Adipocyte (in vitro differentiated cells): ENCODE results near the gene GTPBP4.

Experiments
- DNase-seq: peaks from one replicate; pipeline ENCODE4 v3.0.0-alpha.2; 2015; ENCODE audit warnings: low read depth
- H3K27me3 ChIP-seq: replicated peaks from 2 replicates; pipeline ENCODE4 v1.7.0; 2013; ENCODE audit warnings: mild to moderate bottlenecking, low read length, moderate library complexity; ENCODE audit not compliant: control insufficient read depth, insufficient read depth
- H3K36me3 ChIP-seq: 2 replicates; pipeline ENCODE4 v1.7.0; 2013; ENCODE audit warnings: low read length, mild to moderate bottlenecking, moderate library complexity; ENCODE audit not compliant: control insufficient read depth, insufficient read depth, severe bottlenecking
- H3K4me1 ChIP-seq: 2 replicates; pipeline ENCODE4 v1.7.0; 2013; ENCODE audit warnings: mild to moderate bottlenecking, low read length, moderate library complexity; ENCODE audit not compliant: control insufficient read depth, insufficient read depth
- H3K4me3 ChIP-seq: 2 replicates; pipeline ENCODE4 v1.7.0; 2013; ENCODE audit warnings: mild to moderate bottlenecking, low read length, moderate library complexity
- H3K9ac ChIP-seq: 2 replicates; pipeline ENCODE4 v1.7.0; 2013; ENCODE audit warnings: mild to moderate bottlenecking, low read length, moderate library complexity
- H3K9me3 ChIP-seq: 2 replicates; pipeline ENCODE4 v1.7.0; 2013; ENCODE audit warnings: mild to moderate bottlenecking, low read length, moderate library complexity; ENCODE audit not compliant: control insufficient read depth

GTPBP4 gene

GRCh38 chr10:980468-981093, 7.7 kb upstream of the GTPBP4 start:
- no peak overlapping the region for H3K4me3 ChIP-seq
- no peak for DNase-seq
- no peaks in the 10 kb centered on the region for H3K4me1 ChIP-seq
- peaks cover 23% of the 10 kb centered on the region for H3K9me3 ChIP-seq
- H3K27me3 ChIP-seq: no peaks in the 10 kb centered on the region
- no peaks in the 10 kb centered on the region for H3K36me3 ChIP-seq
- H3K9ac ChIP-seq: no peak overlapping the region

GRCh38 chr10:983401-983800, 4.8 kb upstream of the GTPBP4 start:
- DNase-seq: no peak
- Histone ChIP-seq H3K9ac (no peak overlapping the region), H3K4me3 (no peak overlapping the region), H3K27me3 (no peaks in the 10 kb centered on the region), H3K9me3 (peaks cover 18% of the 10 kb centered on the region), H3K4me1 (peaks cover 16% of the 10 kb centered on the region), H3K36me3 (no peaks in the 10 kb centered on the region)

GRCh38 chr10:983971-984655, 4.1 kb upstream of the GTPBP4 start:
- peaks cover 10% of the 10 kb centered on the region for H3K9me3 ChIP-seq
- no peak overlapping the region for H3K4me3 ChIP-seq
- no peak for DNase-seq
- no peaks in the 10 kb centered on the region for H3K36me3 ChIP-seq
- peaks cover 17% of the 10 kb centered on the region for H3K4me1 ChIP-seq
- no peak overlapping the region for H3K9ac ChIP-seq
- no peaks in the 10 kb centered on the region for H3K27me3 ChIP-seq

- no peak overlapping the region for H3K9ac ChIP-seq
- H3K4me1 ChIP-seq: peaks cover 28% of the 10 kb centered on the region
- H3K4me3 ChIP-seq: no peak overlapping the region
- no peak for DNase-seq
- H3K9me3 ChIP-seq: peaks cover 6% of the 10 kb centered on the region
- H3K36me3 ChIP-seq: no peaks in the 10 kb centered on the region
- no peaks in the 10 kb centered on the region for H3K27me3 ChIP-seq
Observed at GRCh38 chr10:985361-985760, 2.9 kb upstream of the GTPBP4 start.

GRCh38 chr10:986137-986825, 2.0 kb upstream of the GTPBP4 start:
- peak; percentile 11 for DNase-seq
- peaks cover 33% of the 10 kb centered on the region for H3K4me1 ChIP-seq
- peak overlapping the region; percentile 99 for H3K9ac ChIP-seq
- H3K9me3 ChIP-seq: no peaks in the 10 kb centered on the region
- no peaks in the 10 kb centered on the region for H3K27me3 ChIP-seq
- no peak overlapping the region for H3K4me3 ChIP-seq
- peaks cover 3% of the 10 kb centered on the region for H3K36me3 ChIP-seq

GRCh38 chr10:986881-987619, 1.2 kb upstream of the GTPBP4 start:
- DNase-seq: peak; percentile 52
- H3K27me3 ChIP-seq: no peaks in the 10 kb centered on the region

GRCh38 chr10:987620-987869, 689 bp upstream of the GTPBP4 start:
- no peak for DNase-seq
- no peaks in the 10 kb centered on the region for H3K9me3 ChIP-seq
- H3K9ac ChIP-seq: peak overlapping the region; percentile 99
- peaks cover 3% of the 10 kb centered on the region for H3K36me3 ChIP-seq
- peaks cover 37% of the 10 kb centered on the region for H3K4me1 ChIP-seq
- H3K4me3 ChIP-seq: peak overlapping the region; percentile 99
- H3K27me3 ChIP-seq: no peaks in the 10 kb centered on the region

More at GRCh38 chr10:986881-987619, 1.2 kb upstream of the GTPBP4 start:
- Histone ChIP-seq H3K4me3 (peak overlapping the region; percentile 99), H3K9ac (peak overlapping the region; percentile 99), H3K9me3 (no peaks in the 10 kb centered on the region), H3K36me3 (peaks cover 3% of the 10 kb centered on the region), H3K4me1 (peaks cover 33% of the 10 kb centered on the region)

GRCh38 chr10:988667-989545, 672 bp downstream of the GTPBP4 start:
- Histone ChIP-seq H3K27me3 (no peaks in the 10 kb centered on the region), H3K4me3 (peak overlapping the region; percentile 99), H3K9me3 (no peaks in the 10 kb centered on the region)

GRCh38 chr10:990808-991207, 2.6 kb downstream of the GTPBP4 start:
- peaks cover 28% of the 10 kb centered on the region for H3K36me3 ChIP-seq
- H3K9me3 ChIP-seq: no peaks in the 10 kb centered on the region
- DNase-seq: no peak
- no peak overlapping the region for H3K9ac ChIP-seq
- H3K4me3 ChIP-seq: peak overlapping the region; percentile 42
- H3K27me3 ChIP-seq: no peaks in the 10 kb centered on the region
- peaks cover 49% of the 10 kb centered on the region for H3K4me1 ChIP-seq

More at GRCh38 chr10:988667-989545, 672 bp downstream of the GTPBP4 start:
- Histone ChIP-seq H3K9ac (peak overlapping the region; percentile 99), H3K36me3 (peaks cover 10% of the 10 kb centered on the region), H3K4me1 (peaks cover 49% of the 10 kb centered on the region)
- peak; percentile 52 for DNase-seq

GRCh38 chr10:992467-992866, 4.2 kb downstream of the GTPBP4 start:
- H3K9ac ChIP-seq: peak overlapping the region; percentile 37
- H3K27me3 ChIP-seq: no peaks in the 10 kb centered on the region
- no peaks in the 10 kb centered on the region for H3K9me3 ChIP-seq
- H3K4me3 ChIP-seq: no peak overlapping the region
- H3K4me1 ChIP-seq: peaks cover 36% of the 10 kb centered on the region
- no peak for DNase-seq
- peaks cover 45% of the 10 kb centered on the region for H3K36me3 ChIP-seq
